WTC11 (cell line): Measurements from ENCODE around the gene RMI2. TPM values are rescaled to one million over a fixed set of nuclear protein-coding genes. Genes with fewer than 3 reads are reported as not detected.

ENCODE experiments used
- ATAC-seq: fragments of 200-7000 bp; cut with Tn5 transposase; 2 replicates; pipeline ENCODE4 v1.10.0; 2021; ENCODE audit warnings: mild to moderate bottlenecking, moderate library complexity
- CTCF ChIA-PET: fragments of 300-600 bp; sonication (Branson Sonifier 250); formaldehyde crosslinking; loops from one replicate; lab custom pipeline; 2021; ENCODE audit warnings: antibody characterized with exemption; lab: Charles Lee
- POLR2A ChIA-PET: fragments of 350-600 bp; sonication (Branson Sonifier 250); formaldehyde crosslinking; loops from one replicate; lab custom pipeline; 2021; ENCODE audit warnings: antibody characterized with exemption; lab: Charles Lee
- DNase-seq: peaks from one replicate; pipeline ENCODE4 v3.0.0; 2021; ENCODE audit warnings: low spot score
- H3K27ac Mint-ChIP-seq: 2 replicates; pipeline ENCODE4 v1.8.0; 2021; ENCODE audit warnings: mixed read lengths
- H3K27me3 Mint-ChIP-seq: 2 replicates; pipeline ENCODE4 v1.8.0; 2021; ENCODE audit warnings: low read depth, mild to moderate bottlenecking, moderate library complexity, mixed read lengths
- H3K36me3 Mint-ChIP-seq: 2 replicates; pipeline ENCODE4 v1.8.0; 2021; ENCODE audit warnings: mixed read lengths
- H3K4me1 Mint-ChIP-seq: 2 replicates; pipeline ENCODE4 v1.8.0; 2022; ENCODE audit warnings: mixed read lengths
- H3K4me3 Mint-ChIP-seq: 2 replicates; pipeline ENCODE4 v1.8.0; 2021; ENCODE audit warnings: mild to moderate bottlenecking, moderate library complexity, mixed read lengths
- H3K9me3 Mint-ChIP-seq: 2 replicates; pipeline ENCODE4 v1.8.0; 2021; ENCODE audit warnings: mixed read lengths
- ATF2 ChIP-seq: sonication (generic); formaldehyde crosslinking; IDR thresholded peaks from 2 replicates; pipeline ENCODE4 v1.8.1; 2022; ENCODE audit warnings: low read depth, missing genetic modification reagents, borderline replicate concordance
- CREM ChIP-seq: sonication (generic); formaldehyde crosslinking; IDR thresholded peaks from 2 replicates; pipeline ENCODE4 v1.8.1; 2022; ENCODE audit warnings: mild to moderate bottlenecking, missing genetic modification reagents, moderate library complexity
- CTCF ChIP-seq: fragments of 200-600 bp; IDR thresholded peaks from 2 replicates; pipeline ENCODE4 v1.8.0; 2022; ENCODE audit warnings: antibody characterized with exemption
- FOXP1 ChIP-seq: sonication (generic); formaldehyde crosslinking; IDR thresholded peaks from 2 replicates; pipeline ENCODE4 v1.8.0; 2022; ENCODE audit warnings: missing genetic modification reagents, mild to moderate bottlenecking, moderate library complexity, borderline replicate concordance
- KAT7 ChIP-seq: sonication (generic); formaldehyde crosslinking; IDR thresholded peaks from 2 replicates; pipeline ENCODE4 v1.8.1; 2023; ENCODE audit warnings: missing genetic modification reagents, mild to moderate bottlenecking, borderline replicate concordance
- MXD4 ChIP-seq: fragments of 250-450 bp; sonication (Bioruptor Pico); IDR thresholded peaks from 2 replicates; pipeline ENCODE4 v1.8.0; 2021; ENCODE audit warnings: mild to moderate bottlenecking, moderate library complexity, borderline replicate concordance
- OVOL2 ChIP-seq: fragments of 250-450 bp; sonication (Bioruptor Pico); IDR thresholded peaks from 2 replicates; pipeline ENCODE4 v1.9.0; 2021; ENCODE audit warnings: mild to moderate bottlenecking, borderline replicate concordance
- PREB ChIP-seq: sonication (generic); formaldehyde crosslinking; IDR thresholded peaks from 2 replicates; pipeline ENCODE4 v1.8.1; 2022; ENCODE audit warnings: mild to moderate bottlenecking, missing genetic modification reagents, moderate library complexity, borderline replicate concordance
- RORB ChIP-seq: fragments of 250-450 bp; sonication (Bioruptor Pico); IDR thresholded peaks from 2 replicates; pipeline ENCODE4 v1.9.0; 2021; ENCODE audit warnings: mild to moderate bottlenecking
- SMAD4 ChIP-seq: sonication (generic); formaldehyde crosslinking; IDR thresholded peaks from 2 replicates; pipeline ENCODE4 v1.8.0; 2022; ENCODE audit warnings: mild to moderate bottlenecking, missing genetic modification reagents
- TEAD4 ChIP-seq: sonication (generic); formaldehyde crosslinking; IDR thresholded peaks from 2 replicates; pipeline ENCODE4 v1.8.0; 2022; ENCODE audit warnings: mild to moderate bottlenecking, missing genetic modification reagents
- ZNF532 ChIP-seq: fragments of 250-450 bp; sonication (Bioruptor Pico); IDR thresholded peaks from 2 replicates; pipeline ENCODE4 v1.9.0; 2021; ENCODE audit warnings: mild to moderate bottlenecking, borderline replicate concordance
- total RNA-seq: library from RNA; stranded (reverse); gene quantifications from 3 replicates; pipeline ENCODE4 v1.2.3, GENCODE V29; 2021
- TF ChIP-seq, protein P1 (sequence below): fragments of 250-450 bp; sonication (Bioruptor Pico); IDR thresholded peaks from 2 replicates; pipeline ENCODE4 v1.9.0; 2021; ENCODE audit warnings: mild to moderate bottlenecking

Gene RMI2
- total RNA-seq, 1 experiment from 2014 or later = 79.0 TPM

DNA sequence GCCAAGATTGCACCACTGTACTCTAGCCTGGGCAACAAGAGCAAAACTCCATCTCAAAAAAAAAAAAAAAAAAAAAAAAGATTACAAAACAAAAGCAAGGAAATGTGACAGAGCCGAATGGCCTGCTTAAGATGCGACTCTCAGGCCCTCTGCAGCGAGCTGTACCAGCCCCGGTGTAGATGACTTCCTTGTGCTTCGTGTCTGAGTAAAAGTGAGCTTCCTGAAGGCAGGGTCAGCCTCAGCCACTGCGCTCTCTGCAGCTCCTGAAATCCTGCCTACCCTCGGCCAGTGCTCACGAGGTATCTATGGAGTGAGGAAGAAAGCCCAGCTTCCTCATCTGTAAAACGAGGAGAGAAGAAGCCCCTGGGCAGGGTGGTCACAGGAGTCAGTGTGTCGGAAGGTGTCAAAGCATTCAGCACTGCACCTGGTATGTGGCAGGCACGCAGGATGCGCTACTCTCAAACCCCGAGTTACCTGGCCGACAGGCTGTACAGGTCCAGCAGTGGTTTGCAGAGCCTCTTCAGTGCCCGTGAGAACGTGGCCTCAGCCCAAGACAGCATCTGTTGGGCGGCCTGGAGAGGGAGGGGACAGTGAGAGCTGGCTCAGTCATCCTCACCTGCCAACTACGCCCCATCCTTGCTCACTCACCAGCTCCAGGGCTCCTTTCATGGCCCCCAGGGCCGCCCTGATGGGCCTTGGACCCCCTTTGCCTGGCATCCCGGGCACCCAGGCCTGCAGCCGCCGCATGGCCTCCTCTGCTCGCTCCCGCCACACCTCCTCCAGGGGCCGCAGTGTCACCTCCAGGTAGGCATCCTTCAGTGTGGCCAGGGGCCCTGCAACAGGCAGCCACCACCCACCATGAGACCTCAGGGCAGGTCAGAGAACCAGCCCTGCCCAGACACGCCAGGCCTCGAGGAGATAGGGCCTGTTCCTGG is 44.6 kb downstream of the RMI2 start:
- CTCF ChIA-PET = interaction anchor here (0.7 to 11.3 kb wide), 7 partner anchors 11 to 436 kb away, joined by 3 to 234 read pairs (median 6); partner anchors contain the start of gene SOCS1
- H3K4me1 Mint-ChIP-seq = peaks cover 31% of the 10 kb centered on the region
- H3K27ac Mint-ChIP-seq = peak overlapping the region; percentile 90; the same call in 1 of the 2 replicates
- H3K4me3 Mint-ChIP-seq = no peak overlapping the region
- TF ChIP-seq ZNF532 (CRISPR knock-in tag) (no peak), CTCF (no peak), CREM (CRISPR knock-in tag) (no peak), MXD4 (CRISPR knock-in tag) (no peak), FOXP1 (CRISPR knock-in tag) (no peak), TEAD4 (CRISPR knock-in tag) (no peak), OVOL2 (CRISPR knock-in tag) (no peak)
- TF ChIP-seq, protein P1, sequence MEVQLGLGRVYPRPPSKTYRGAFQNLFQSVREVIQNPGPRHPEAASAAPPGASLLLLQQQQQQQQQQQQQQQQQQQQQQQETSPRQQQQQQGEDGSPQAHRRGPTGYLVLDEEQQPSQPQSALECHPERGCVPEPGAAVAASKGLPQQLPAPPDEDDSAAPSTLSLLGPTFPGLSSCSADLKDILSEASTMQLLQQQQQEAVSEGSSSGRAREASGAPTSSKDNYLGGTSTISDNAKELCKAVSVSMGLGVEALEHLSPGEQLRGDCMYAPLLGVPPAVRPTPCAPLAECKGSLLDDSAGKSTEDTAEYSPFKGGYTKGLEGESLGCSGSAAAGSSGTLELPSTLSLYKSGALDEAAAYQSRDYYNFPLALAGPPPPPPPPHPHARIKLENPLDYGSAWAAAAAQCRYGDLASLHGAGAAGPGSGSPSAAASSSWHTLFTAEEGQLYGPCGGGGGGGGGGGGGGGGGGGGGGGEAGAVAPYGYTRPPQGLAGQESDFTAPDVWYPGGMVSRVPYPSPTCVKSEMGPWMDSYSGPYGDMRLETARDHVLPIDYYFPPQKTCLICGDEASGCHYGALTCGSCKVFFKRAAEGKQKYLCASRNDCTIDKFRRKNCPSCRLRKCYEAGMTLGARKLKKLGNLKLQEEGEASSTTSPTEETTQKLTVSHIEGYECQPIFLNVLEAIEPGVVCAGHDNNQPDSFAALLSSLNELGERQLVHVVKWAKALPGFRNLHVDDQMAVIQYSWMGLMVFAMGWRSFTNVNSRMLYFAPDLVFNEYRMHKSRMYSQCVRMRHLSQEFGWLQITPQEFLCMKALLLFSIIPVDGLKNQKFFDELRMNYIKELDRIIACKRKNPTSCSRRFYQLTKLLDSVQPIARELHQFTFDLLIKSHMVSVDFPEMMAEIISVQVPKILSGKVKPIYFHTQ (CRISPR knock-in tag) = no peak
- peaks cover 2% of the 10 kb centered on the region; the same call in 1 of the 2 replicates for H3K27me3 Mint-ChIP-seq
- H3K36me3 Mint-ChIP-seq = no peaks in the 10 kb centered on the region
- POLR2A ChIA-PET = interaction anchor here (0.6 to 0.7 kb wide), 3 partner anchors 191 to 247 kb away, joined by 3 to 6 read pairs (median 4); no protein-coding TSS in a partner anchor
- ATAC-seq = no peak
- H3K9me3 Mint-ChIP-seq = no peaks in the 10 kb centered on the region
- DNase-seq = no peak

- CTCF ChIA-PET = interaction anchor here (0.7 to 11.3 kb wide), 10 partner anchors 8 to 437 kb away, joined by 3 to 234 read pairs (median 4); partner anchors contain the start of gene ZC3H7A
- POLR2A ChIA-PET = interaction anchor here (0.6 kb wide), 1 partner anchor 234 kb away, joined by 3 read pairs; no protein-coding TSS in a partner anchor
- peak overlapping the region; percentile 5 for H3K27ac Mint-ChIP-seq
- TF ChIP-seq RORB (CRISPR knock-in tag) (no peak), SMAD4 (CRISPR knock-in tag) (no peak), ATF2 (CRISPR knock-in tag) (no peak), PREB (CRISPR knock-in tag) (no peak), KAT7 (CRISPR knock-in tag) (no peak)
- TF ChIP-seq, protein P1 (CRISPR knock-in tag) = no peak
Observed at GRCh38 chr16:11390573-11391495, 45.6 kb downstream of the RMI2 start.

More at GRCh38 chr16:11390573-11391495, 45.6 kb downstream of the RMI2 start:
- H3K9me3 Mint-ChIP-seq = no peaks in the 10 kb centered on the region
- H3K4me3 Mint-ChIP-seq = no peak overlapping the region
- peaks cover 2% of the 10 kb centered on the region; the same call in 1 of the 2 replicates for H3K27me3 Mint-ChIP-seq
- DNase-seq (no peak), ATAC-seq (no peak; the same call in 1 of the 2 replicates)
- no peaks in the 10 kb centered on the region for H3K36me3 Mint-ChIP-seq
- peaks cover 31% of the 10 kb centered on the region for H3K4me1 Mint-ChIP-seq
